SK-N-SH (cell line): Measurements from ENCODE around the gene ADIRF. TPM values are rescaled to one million over a fixed set of nuclear protein-coding genes. Genes with fewer than 3 reads are reported as not detected.

ENCODE experiments used
- CTCF ChIA-PET: fragments of 300-600, 350-600 bp; formaldehyde crosslinking; extraction: SDS; loops from one replicate; lab custom pipeline; 2021; lab: Yijun Ruan, JAX
- POLR2A ChIA-PET: fragments of 350-600 bp; sonication (Branson Sonifier 250); formaldehyde crosslinking; extraction: SDS; loops from one replicate; lab custom pipeline; 2020; ENCODE audit warnings: antibody characterized with exemption, inconsistent platforms; lab: Yijun Ruan, JAX
- DNase-seq: peaks from one replicate; pipeline ENCODE4 v3.0.0; 2012
- H2AFZ ChIP-seq: fragments of 200-600 bp; sonication (generic); 2 replicates; pipeline ENCODE4 v1.8.1; 2016; ENCODE audit warnings: antibody characterized with exemption, mild to moderate bottlenecking, low read depth
- H3F3A ChIP-seq: fragments of 200-600 bp; sonication (generic); replicated peaks from 2 replicates; pipeline ENCODE3; 2016; ENCODE audit warnings: antibody characterized with exemption, mild to moderate bottlenecking; ENCODE audit not compliant: insufficient read depth
- H3K27ac ChIP-seq, 2 experiments: fragments of 200-500 bp in 1 of 2; fragments of 200-600 bp in 1 of 2; sonication (Bioruptor generic) in 1 of 2; sonication (generic), shearing (Covaris generic) in 1 of 2; 2 replicates each; pipeline versions ENCODE4 v1.5.1 to v1.6.1; 2014 to 2016; ENCODE audit warnings: low read depth in 2 of 2, inconsistent platforms in 1 of 2, low read length in 1 of 2, mild to moderate bottlenecking in 1 of 2, mixed read lengths in 1 of 2
- H3K27me3 ChIP-seq: fragments of 200-600 bp; sonication (generic), shearing (Covaris generic); 2 replicates; pipeline ENCODE4 v1.6.1; 2016; ENCODE audit warnings: mixed run types; ENCODE audit not compliant: insufficient read depth
- H3K36me3 ChIP-seq, 2 experiments: fragments of 200-500 bp in 1 of 2; fragments of 200-600 bp in 1 of 2; sonication (Bioruptor generic) in 1 of 2; sonication (generic) in 1 of 2; replicated peaks in 1 of 2; 2 replicates each; pipeline versions ENCODE3 to v1.5.1; 2014 to 2016; ENCODE audit warnings: low read length in 1 of 2, mild to moderate bottlenecking in 1 of 2; ENCODE audit not compliant: insufficient read depth in 2 of 2, control insufficient read depth in 1 of 2
- H3K4me1 ChIP-seq, 2 experiments: fragments of 200-500 bp in 1 of 2; fragments of 200-600 bp in 1 of 2; sonication (Bioruptor generic) in 1 of 2; sonication (generic), shearing (Covaris generic) in 1 of 2; 2 replicates each; pipeline versions ENCODE4 v1.5.1 to v1.6.1; 2014 to 2016; ENCODE audit warnings: low read depth in 1 of 2, low read length in 1 of 2, mixed run types in 1 of 2; ENCODE audit not compliant: insufficient read depth in 2 of 2, control insufficient read depth in 1 of 2
- H3K4me2 ChIP-seq: fragments of 200-600 bp; sonication (generic), shearing (Covaris generic); 2 replicates; pipeline ENCODE4 v1.6.1; 2017; ENCODE audit warnings: mixed run types
- H3K4me3 ChIP-seq, 2 experiments: fragments of 200-500 bp in 1 of 2; fragments of 200-600 bp in 1 of 2; sonication (Bioruptor generic) in 1 of 2; sonication (generic), shearing (Covaris generic) in 1 of 2; 2 replicates each; pipeline versions ENCODE4 v1.5.1 to v1.8.1; 2014 to 2016; ENCODE audit warnings: low read depth in 2 of 2, inconsistent platforms in 1 of 2, low read length in 1 of 2, mild to moderate bottlenecking in 1 of 2, mixed read lengths in 1 of 2, moderate library complexity in 1 of 2
- H3K79me2 ChIP-seq: fragments of 200-600 bp; sonication (generic); 2 replicates; pipeline ENCODE4 v1.8.1; 2017; ENCODE audit warnings: mild to moderate bottlenecking; ENCODE audit not compliant: insufficient read depth
- H3K9ac ChIP-seq: fragments of 200-600 bp; sonication (generic); 2 replicates; pipeline ENCODE4 v1.6.1; 2017; ENCODE audit warnings: mixed run types
- H3K9me2 ChIP-seq: fragments of 200-600 bp; sonication (generic); 2 replicates; pipeline ENCODE4 v1.6.1; 2017; ENCODE audit warnings: mixed run types
- H3K9me3 ChIP-seq: fragments of 200-600 bp; sonication (generic); 2 replicates; pipeline ENCODE4 v1.6.1; 2017; ENCODE audit warnings: mixed run types, mild to moderate bottlenecking, moderate library complexity
- H4K20me1 ChIP-seq: fragments of 200-600 bp; sonication (generic); 2 replicates; pipeline ENCODE4 v1.6.1; 2017; ENCODE audit warnings: mild to moderate bottlenecking, mixed run types; ENCODE audit not compliant: insufficient read depth
- CHD2 ChIP-seq: fragments of 150-350 bp; IDR thresholded peaks from 2 replicates; pipeline ENCODE4 v1.6.1; 2018; ENCODE audit warnings: low read length; ENCODE audit not compliant: partially characterized antibody
- FOSL2 ChIP-seq: IDR thresholded peaks from 2 replicates; pipeline ENCODE4 v1.4.0; 2012; ENCODE audit warnings: low read depth, mild to moderate bottlenecking, moderate library complexity, borderline replicate concordance
- FOXM1 ChIP-seq: IDR thresholded peaks from 2 replicates; pipeline ENCODE4 v1.4.0; 2012; ENCODE audit warnings: low read depth, mild to moderate bottlenecking
- GATA2 ChIP-seq: sonication (generic); formaldehyde crosslinking; IDR thresholded peaks from 2 replicates; pipeline ENCODE4 v1.5.0; 2020; ENCODE audit warnings: mild to moderate bottlenecking, missing genetic modification reagents
- JUND ChIP-seq: IDR thresholded peaks from 2 replicates; pipeline ENCODE4 v1.4.0; 2012
- MEF2A ChIP-seq: IDR thresholded peaks from 2 replicates; pipeline ENCODE4 v1.4.0; 2012; ENCODE audit warnings: low read depth, borderline replicate concordance
- NFIC ChIP-seq: IDR thresholded peaks from 2 replicates; pipeline ENCODE4 v1.4.0; 2012; ENCODE audit warnings: borderline replicate concordance
- RXRA ChIP-seq: IDR thresholded peaks from 2 replicates; pipeline ENCODE4 v1.4.0; 2012; ENCODE audit warnings: low read depth, mild to moderate bottlenecking, borderline replicate concordance
- SMC3 ChIP-seq: IDR thresholded peaks from 2 replicates; pipeline ENCODE4 v1.6.1; 2012; ENCODE audit warnings: low read depth, low read length, improper control_type of control experiment
- TAF1 ChIP-seq: IDR thresholded peaks from 2 replicates; pipeline ENCODE4 v1.6.1; 2012; ENCODE audit warnings: low read depth, mild to moderate bottlenecking, low read length, moderate library complexity, borderline replicate concordance
- YY1 ChIP-seq: IDR thresholded peaks from 2 replicates; pipeline ENCODE4 v1.4.0; 2012; ENCODE audit warnings: low read depth, mild to moderate bottlenecking
- WGBS: methylation state at CpG from one replicate; pipeline ENCODE4 v1.1.6; 2017; ENCODE audit warnings: low lambda C conversion rate; 5-methylcytosine and 5-hydroxymethylcytosine counted together
- polyA plus RNA-seq, 3 experiments: library from polyadenylated mRNA; depleted of rRNA; stranded (reverse); fragments of >200 nt; gene quantifications; 2 replicates each; pipeline ENCODE4 v1.2.3, GENCODE V29; 2012
- TF ChIP-seq, protein P1 (sequence below): IDR thresholded peaks from 2 replicates; pipeline ENCODE4 v1.4.0; 2012; ENCODE audit warnings: low read depth
- TF ChIP-seq, protein P2 (sequence below): fragments of 150-350 bp; IDR thresholded peaks from 2 replicates; pipeline ENCODE4 v1.6.1; 2016; ENCODE audit warnings: mild to moderate bottlenecking, low read depth, low read length
- TF ChIP-seq, protein P3 (sequence below): IDR thresholded peaks from 2 replicates; pipeline ENCODE4 v1.4.0; 2012; ENCODE audit warnings: low read depth, borderline replicate concordance
- TF ChIP-seq, protein P4 (sequence below): IDR thresholded peaks from 2 replicates; pipeline ENCODE4 v1.4.0; 2012; ENCODE audit warnings: low read depth, borderline replicate concordance
- TF ChIP-seq, protein P5 (sequence below): fragments of 200-600 bp; sonication (generic); IDR thresholded peaks from 2 replicates; pipeline ENCODE4 v1.6.1; 2017; ENCODE audit warnings: antibody characterized with exemption, mild to moderate bottlenecking, moderate library complexity

ADIRF gene
- polyA plus RNA-seq, 1 of the 3 experiments (the other 2 are of a cell fraction) = not detected

DNA sequence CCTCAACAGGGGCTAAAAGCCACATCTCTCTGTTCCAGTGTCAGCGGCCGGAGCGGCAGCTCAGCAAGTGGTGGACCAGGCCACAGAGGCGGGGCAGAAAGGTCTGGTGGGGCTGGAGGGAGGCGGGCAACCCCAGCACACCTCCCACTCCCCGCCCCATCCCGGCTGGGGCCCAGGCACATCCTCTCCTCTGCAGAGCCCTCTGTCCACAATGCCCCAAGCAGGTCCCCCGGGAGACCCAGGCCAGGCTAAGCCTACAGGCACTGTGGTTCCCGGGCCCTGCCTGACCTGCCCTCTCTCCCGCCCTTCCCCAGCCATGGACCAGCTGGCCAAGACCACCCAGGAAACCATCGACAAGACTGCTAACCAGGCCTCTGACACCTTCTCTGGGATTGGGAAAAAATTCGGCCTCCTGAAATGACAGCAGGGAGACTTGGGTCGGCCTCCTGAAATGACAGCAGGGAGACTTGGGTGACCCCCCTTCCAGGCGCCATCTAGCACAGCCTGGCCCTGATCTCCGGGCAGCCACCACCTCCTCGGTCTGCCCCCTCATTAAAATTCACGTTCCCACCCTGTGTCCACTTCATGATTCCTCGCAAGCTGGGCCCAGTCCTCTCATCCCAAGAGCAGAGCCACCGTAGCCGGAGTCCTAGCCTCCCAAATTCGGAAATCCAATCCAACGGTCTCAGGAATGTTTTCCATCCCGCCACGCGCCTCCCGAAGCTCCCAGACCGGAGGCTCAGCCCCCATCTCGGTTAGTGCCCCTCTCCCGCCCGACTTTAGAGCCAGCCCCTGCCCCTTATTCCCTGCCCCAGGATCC lies 2.1 kb downstream of the ADIRF start:
- CTCF ChIA-PET = interaction anchor here (0.8 to 1.4 kb wide), 6 partner anchors 10 to 123 kb away, joined by 3 to 6 read pairs (median 4); partner anchors contain the start of gene SNCG
- no peaks in the 10 kb centered on the region for H3F3A ChIP-seq
- POLR2A ChIA-PET = no interaction called here
- H3K4me2 ChIP-seq = no peak overlapping the region
- WGBS = 92% methylated on average over 25 of the region's 30 CpGs
- H4K20me1 ChIP-seq = no peaks in the 10 kb centered on the region
- no peaks in the 10 kb centered on the region for H3K27me3 ChIP-seq
- no peak overlapping the region for H3K9ac ChIP-seq
- no peaks in the 10 kb centered on the region for H3K9me2 ChIP-seq
- H3K79me2 ChIP-seq = no peaks in the 10 kb centered on the region
- H3K36me3 ChIP-seq = no peaks in the 10 kb centered on the region
- no peak overlapping the region for H3K4me3 ChIP-seq
- TF ChIP-seq, protein P1, sequence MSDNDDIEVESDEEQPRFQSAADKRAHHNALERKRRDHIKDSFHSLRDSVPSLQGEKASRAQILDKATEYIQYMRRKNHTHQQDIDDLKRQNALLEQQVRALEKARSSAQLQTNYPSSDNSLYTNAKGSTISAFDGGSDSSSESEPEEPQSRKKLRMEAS = no peak
- TF ChIP-seq CHD2 (no peak), FOSL2 (no peak), SMC3 (no peak), YY1 (no peak), NFIC (no peak), RXRA (no peak), FOXM1 (no peak), JUND (no peak), GATA2 (CRISPR knock-in tag) (no peak), MEF2A (no peak), TAF1 (no peak)
- TF ChIP-seq, protein P2, sequence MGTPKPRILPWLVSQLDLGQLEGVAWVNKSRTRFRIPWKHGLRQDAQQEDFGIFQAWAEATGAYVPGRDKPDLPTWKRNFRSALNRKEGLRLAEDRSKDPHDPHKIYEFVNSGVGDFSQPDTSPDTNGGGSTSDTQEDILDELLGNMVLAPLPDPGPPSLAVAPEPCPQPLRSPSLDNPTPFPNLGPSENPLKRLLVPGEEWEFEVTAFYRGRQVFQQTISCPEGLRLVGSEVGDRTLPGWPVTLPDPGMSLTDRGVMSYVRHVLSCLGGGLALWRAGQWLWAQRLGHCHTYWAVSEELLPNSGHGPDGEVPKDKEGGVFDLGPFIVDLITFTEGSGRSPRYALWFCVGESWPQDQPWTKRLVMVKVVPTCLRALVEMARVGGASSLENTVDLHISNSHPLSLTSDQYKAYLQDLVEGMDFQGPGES = no peak
- TF ChIP-seq, protein P3, sequence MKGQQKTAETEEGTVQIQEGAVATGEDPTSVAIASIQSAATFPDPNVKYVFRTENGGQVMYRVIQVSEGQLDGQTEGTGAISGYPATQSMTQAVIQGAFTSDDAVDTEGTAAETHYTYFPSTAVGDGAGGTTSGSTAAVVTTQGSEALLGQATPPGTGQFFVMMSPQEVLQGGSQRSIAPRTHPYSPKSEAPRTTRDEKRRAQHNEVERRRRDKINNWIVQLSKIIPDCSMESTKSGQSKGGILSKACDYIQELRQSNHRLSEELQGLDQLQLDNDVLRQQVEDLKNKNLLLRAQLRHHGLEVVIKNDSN = no peak
- TF ChIP-seq, protein P4, sequence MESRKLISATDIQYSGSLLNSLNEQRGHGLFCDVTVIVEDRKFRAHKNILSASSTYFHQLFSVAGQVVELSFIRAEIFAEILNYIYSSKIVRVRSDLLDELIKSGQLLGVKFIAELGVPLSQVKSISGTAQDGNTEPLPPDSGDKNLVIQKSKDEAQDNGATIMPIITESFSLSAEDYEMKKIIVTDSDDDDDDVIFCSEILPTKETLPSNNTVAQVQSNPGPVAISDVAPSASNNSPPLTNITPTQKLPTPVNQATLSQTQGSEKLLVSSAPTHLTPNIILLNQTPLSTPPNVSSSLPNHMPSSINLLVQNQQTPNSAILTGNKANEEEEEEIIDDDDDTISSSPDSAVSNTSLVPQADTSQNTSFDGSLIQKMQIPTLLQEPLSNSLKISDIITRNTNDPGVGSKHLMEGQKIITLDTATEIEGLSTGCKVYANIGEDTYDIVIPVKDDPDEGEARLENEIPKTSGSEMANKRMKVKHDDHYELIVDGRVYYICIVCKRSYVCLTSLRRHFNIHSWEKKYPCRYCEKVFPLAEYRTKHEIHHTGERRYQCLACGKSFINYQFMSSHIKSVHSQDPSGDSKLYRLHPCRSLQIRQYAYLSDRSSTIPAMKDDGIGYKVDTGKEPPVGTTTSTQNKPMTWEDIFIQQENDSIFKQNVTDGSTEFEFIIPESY = no peak
- TF ChIP-seq, protein P5, sequence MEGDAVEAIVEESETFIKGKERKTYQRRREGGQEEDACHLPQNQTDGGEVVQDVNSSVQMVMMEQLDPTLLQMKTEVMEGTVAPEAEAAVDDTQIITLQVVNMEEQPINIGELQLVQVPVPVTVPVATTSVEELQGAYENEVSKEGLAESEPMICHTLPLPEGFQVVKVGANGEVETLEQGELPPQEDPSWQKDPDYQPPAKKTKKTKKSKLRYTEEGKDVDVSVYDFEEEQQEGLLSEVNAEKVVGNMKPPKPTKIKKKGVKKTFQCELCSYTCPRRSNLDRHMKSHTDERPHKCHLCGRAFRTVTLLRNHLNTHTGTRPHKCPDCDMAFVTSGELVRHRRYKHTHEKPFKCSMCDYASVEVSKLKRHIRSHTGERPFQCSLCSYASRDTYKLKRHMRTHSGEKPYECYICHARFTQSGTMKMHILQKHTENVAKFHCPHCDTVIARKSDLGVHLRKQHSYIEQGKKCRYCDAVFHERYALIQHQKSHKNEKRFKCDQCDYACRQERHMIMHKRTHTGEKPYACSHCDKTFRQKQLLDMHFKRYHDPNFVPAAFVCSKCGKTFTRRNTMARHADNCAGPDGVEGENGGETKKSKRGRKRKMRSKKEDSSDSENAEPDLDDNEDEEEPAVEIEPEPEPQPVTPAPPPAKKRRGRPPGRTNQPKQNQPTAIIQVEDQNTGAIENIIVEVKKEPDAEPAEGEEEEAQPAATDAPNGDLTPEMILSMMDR = no peak
- DNase-seq = no peak
- peaks cover 0 to 6% of the 10 kb centered on the region in 2 experiments; a peak in 1 of 4 replicates for H3K4me1 ChIP-seq
- no peak overlapping the region for H2AFZ ChIP-seq
- H3K27ac ChIP-seq = no peak overlapping the region
- H3K9me3 ChIP-seq = no peaks in the 10 kb centered on the region
